H4 (cell line): Measurements from ENCODE around the gene ZFP64. TPM values are rescaled to one million over a fixed set of nuclear protein-coding genes. Genes with fewer than 3 reads are reported as not detected.
A peak's percentile ranks its signal among the peaks of the same experiment; 100 is the strongest.
"Not testable (repeated sequence)": the region's sequence is repeated elsewhere in the genome, so short reads cannot be mapped to it uniquely, and the experiment has no call there.

Experiments used
- DNase-seq: peaks from one replicate; pipeline ENCODE4 v3.0.0-alpha.2; 2015; ENCODE audit warnings: low spot score
- total RNA-seq: library from RNA; depleted of rRNA; stranded (reverse); fragments of >200 nt; shearing (Covaris generic); gene quantifications from 2 replicates; pipeline ENCODE4 v1.2.3, GENCODE V29; 2014

ZFP64 gene
- total RNA-seq, 1 experiment from 2014 or later = 9.5 TPM

DNA sequence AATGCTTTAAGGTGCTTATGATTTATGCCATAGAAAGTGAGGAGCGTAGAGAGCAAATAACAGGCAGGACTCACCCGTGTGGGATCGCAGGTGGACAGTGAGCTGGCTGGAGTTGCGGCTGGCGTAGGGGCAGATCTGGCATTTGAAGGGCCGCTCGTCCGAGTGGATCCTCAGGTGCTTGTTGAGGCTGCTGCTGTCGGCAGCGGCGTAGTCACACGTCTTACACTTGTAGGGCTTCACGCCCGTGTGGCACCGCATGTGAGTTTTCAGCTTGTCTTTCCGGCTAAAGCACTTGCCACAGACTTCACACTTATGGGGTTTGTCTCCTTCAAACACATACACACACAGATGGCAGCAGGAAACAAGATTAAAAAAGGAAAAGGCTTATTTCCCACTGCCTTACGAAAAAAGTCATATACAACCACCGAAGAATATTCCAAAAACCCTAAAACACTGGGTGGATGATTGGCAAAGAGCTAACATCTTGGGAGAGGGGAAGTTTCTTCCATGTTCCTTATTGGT is 31.5 kb downstream of the ZFP64 start:
- no peak for DNase-seq

DNA sequence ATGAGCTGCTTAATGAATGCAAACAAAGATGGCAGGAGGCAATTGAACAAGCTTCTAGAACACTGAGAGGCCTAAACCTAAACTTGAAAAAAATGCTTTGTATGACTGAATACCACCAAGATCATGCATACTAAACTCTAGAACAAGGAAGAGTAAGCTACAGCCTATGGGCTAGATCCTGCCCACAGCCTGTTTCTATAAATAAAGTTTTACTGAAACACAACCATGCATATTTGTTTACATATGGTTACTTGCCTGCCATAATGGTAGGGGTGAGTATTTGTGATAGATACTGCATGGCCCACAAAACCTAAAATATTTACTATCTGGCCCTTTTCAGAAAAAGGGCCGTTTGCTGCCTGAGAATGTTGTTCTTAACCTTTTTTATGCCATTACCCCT is 37.0 kb downstream of the ZFP64 start:
- no peak for DNase-seq

DNA sequence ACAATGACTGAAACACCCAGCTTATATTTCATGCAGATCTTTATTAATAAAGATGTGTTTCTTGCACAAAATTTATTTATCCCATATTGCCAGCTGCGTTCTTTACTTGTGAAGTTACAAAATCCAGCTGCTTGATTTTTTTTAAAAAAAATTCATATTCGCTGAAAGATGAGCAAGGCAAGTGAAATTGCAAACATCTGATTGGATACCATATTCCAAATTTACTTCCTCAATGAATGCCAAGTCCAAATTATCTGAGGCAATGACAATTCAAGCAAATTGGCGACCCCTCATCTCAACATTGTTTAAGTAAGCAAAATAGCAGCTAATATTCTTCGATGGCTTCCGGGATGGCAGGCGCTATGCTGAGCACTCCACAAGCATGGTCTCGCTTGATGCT is 37.7 kb downstream of the ZFP64 start:
- DNase-seq = no peak

DNA sequence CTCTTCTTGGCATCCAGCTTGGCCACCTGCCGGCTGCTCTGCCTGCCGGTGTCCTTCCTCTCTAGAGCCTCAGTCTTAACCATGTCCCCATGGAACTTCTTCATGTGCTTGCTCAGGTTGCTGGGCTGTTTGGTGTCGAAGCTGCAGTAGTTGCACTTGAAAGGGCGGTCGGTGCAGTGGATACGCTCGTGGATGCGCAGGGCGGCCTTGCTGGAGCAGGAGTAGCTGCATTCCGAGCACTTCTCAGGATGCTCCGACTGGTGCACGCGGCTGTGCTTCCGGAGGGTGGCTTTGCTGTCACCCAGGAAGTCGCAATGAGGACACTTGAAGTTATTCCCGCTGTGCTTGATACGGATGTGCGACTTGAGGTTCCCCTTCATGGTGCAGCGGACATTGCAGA is 38.7 kb downstream of the ZFP64 start:
- DNase-seq = no peak

DNA sequence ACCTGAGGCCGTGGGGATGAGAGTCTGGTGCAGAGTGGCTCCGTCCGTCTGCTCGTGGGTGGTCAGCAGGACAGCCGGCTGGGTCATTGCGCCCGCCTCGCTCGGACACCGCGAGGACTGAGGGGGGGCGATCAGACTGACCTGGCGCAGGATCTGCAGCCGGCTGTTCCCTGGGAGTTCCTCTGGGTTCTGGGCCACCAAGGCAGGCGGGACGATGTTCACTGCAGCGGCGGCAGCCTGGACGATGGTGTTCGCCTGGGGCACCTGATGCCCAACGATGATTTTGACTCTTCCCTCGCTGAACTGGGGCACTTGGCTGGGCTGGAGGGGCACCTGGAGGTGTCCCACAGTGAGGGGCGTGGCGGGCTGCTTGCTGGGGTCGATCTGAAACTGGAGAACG is 39.2 kb downstream of the ZFP64 start:
- no peak for DNase-seq

DNA sequence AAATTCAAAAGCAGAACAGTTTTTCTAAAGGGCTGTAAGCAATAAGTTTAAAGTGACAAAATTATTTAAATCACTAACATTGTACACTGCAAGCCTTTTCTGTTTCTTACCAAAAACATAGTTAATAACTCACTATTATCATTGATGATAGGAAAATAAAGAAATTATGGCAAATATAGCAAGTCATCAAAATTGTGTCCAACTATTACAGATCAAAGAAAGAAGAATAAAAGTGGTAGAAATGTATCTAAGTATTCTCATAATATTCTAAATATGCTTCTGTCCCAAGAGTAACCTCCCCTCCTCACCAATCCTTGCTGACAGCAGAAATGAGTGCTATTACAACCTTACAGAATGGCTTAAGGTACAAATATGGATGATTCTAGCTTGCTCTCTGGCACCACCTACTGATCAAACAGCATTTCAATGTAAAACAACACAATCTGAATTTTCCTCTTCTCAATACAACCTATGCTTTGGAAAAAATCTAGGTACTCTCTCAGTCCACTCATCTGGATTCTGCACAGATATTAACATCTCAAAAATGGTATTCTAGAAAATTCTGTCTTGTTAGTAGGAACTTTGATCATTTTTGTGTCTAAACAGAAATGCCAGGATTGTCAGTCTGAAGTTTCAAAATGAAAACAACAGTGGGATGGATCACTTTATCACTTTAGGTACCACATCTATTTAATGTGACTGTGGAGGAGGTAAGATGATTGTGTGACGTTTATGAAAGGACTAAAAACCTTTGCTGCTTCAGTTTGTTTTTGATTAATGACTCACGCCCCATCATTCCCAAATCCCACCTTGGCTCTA is 40.9 kb downstream of the ZFP64 start:
- DNase-seq = peak; percentile 30

DNA sequence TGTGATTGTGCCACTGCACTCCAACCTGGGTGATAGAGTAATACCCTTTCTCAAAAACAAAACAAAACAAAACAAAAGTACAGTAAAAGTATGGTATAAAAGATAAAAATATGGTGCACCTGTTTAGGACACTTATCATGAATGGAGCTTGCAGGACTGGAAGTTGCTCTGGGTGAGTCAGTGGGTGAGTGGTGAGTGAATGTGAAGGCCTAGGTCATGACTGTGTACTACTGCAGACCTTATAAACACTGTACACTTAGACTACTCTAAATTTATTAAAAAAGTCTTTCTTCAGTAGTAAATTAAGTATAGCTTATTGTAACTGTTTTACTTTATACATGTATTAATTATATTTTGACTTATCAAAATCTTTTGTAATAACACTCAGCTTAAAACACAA is 46.0 kb downstream of the ZFP64 start:
- DNase-seq = no peak

DNA sequence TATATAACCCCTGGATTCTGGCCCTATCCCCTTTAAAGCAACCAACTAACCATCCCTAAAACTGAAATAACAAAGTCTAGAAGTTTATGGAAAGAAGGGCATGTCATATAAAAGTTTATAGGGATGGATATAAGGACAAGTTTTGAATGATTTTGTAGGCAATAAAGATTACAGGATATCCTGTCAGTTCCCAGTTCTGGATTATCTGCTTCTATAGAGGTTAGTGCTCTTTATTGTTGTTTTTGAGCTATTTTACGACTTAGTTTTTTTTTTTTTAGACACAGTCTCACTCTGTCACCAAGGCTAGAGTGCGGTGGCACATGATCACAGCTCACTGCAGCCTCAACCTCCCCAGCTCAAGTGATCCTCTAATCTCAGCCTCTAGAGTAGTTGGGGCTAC is 48.3 kb downstream of the ZFP64 start:
- no peak for DNase-seq

DNA sequence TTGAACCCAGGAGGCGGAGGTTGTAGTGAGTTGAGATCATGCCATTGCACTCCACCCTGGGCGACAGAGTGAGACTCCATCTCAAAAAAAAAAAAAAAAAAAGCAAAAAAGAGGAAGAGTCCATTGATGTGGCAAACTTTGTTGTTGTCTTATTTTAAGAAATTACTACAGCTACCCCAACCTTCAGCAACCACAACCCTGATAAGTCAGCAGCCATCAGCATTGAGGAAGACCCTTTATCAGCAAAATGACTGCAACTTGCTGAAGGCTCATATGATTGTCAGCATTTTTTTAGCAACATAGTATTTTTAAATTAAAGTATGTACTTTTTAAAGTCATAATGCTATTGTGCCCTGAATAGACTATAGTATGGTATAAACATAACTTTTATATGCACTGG is 48.8 kb downstream of the ZFP64 start:
- no peak for DNase-seq

DNA sequence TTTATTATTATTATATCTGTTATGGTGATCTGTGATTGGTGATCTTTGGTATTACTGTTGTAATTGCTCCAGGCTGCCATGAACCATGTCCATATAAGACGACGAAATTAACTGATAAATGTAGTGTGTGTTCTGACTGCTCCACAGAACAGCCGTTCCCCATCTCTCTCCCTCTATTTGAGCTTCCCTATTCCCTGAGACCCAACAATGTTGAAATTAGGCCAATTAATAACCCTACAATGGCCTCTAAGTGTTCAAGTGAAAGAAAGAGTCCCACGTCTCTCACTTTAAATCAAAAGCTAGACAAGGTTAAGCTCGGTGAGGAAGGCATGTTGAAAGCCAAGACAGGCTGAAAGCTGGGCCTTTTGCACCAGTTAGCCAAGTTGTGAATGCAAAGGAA is 51.6 kb downstream of the ZFP64 start:
- no peak for DNase-seq

DNA sequence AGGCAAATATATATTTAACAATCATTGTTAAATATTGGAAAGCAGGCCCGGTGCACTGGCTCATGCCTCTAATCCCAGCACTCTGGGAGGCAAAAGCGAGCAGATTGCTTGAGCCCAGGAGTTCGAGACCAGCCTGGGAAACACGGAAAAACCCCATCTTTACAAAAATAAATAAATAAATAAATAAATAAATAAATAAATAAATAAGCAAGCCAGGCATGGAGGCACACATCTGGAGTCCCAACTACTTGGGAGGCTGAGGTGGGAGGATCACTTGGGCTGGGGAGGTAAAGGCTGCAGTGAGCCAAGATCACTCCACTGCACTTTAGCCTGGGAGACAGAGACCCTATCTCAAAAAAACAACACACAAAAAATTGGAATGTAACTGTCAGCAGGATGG is 53.7 kb downstream of the ZFP64 start:
- no peak for DNase-seq

DNA sequence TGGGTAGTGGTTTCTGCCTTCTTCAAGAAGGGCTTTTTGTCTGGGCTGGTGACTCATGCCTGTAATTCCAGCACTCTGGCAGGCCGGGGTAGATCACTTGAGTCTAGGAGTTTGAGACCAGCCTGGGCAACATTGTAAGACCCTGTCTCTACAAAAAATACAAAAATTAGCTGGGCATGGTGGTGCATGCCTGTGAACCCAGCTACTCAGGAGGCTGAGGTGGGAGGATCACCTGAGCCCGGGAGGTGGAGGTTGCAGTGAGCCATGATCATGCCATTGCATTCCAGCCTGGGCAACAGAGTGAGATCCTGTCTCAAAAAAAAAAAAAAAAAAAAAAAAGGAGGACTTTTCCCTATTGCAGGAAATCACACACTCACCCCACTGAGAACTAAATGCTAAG is 57.9 kb downstream of the ZFP64 start:
- DNase-seq = not testable (repeated sequence)

DNA sequence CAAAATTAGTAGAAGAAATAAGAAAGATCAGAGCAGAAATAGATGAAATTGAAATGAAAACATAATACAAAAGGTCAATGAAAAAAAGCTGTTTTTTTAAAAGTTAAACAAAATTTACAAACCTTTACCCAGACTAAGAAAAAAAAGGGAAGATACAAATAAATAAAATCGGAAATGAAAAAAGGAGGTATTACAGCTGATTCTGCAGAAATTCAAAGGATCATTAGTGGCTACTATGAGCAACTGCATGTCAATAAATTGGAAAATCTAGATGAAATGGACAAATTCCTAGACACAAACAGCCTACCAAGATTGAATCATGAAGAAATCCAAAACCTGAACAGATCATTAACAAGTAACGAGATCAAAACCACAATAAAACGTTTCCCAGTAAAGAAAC is 59.2 kb downstream of the ZFP64 start:
- DNase-seq = no peak

DNA sequence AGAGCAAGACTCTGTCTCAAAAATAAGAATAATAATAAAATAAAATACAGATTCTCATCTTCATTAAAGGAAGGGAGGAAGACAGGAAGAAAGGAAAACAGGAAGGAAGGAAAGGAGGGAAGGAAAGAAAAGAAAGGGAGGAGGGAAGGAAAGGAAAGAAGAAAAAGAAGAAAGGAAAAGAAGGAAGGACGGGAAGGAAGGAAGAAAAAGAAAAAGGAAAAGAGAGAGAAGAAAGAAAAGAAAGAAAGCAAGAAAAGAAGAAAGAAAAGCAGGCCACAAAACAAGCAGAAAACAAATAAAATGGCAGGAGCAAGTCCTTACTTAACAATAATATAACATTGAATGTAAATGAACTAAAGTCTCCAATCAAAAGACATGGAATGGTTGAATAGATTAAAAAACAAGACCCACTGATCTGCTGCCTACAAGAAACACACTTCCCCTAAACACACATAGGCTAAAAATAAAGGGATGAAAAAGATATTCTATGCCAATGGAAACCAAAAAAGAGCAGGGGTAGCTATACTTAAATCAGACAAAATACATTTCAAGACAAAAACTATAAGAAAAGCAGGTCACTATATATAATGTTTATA is 60.4 kb downstream of the ZFP64 start:
- DNase-seq = no peak

DNA sequence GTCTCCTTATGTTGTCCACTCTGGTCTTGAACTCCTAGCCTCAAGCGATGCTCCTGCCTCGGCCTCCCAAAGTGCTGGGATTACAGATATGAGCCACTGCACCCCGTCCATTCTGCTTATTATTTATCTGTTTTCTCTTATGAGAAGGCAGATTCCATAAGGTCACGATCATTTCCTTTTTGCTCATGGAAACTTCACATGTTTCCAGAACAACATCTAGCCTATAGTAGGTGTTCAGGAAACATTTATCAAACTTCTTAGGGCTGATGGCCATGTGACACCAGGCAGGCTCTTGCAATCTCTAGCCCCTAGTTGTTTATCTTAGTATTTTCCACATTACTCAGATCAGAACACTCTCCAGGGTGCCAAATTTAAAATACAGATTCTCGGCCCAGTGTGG is 61.2 kb downstream of the ZFP64 start:
- DNase-seq = no peak

DNA sequence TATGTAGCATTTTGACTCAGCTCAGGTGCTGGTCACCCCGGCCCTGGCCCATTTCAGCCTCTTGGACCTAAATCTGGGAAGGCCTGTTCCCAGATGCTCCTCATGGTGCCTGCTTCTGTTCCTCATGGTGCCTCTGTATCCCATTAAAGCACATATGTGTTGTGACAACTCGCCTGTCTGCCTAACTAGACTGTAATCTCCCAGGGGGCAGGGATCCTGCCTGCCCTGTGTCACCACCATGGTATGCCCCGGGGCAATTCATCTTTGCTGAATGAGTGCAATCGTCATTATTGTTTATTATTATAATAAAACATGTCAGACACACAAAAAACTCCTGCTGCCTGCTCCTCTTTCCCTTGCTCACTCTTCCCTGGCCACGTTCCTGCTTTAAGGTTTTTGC is 62.0 kb downstream of the ZFP64 start:
- no peak for DNase-seq

DNA sequence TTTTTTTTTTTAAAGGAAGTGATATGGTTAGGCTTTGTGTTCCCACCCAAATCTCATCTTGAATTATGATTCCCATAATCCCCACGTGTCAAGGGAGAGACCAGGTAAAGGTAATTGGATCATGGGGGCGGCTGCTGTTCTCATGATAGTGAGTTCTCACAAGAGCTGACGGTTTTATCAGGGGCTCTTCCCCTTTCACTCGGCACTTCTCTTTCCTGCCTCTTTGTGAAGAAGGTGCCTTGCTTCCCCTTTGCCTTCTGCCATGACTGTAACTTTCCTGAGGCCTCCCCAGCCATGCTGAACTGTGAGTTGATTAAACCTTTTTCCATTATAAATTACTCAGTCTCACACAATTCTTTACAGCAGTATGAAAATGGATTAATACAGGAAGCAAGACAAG is 64.3 kb downstream of the ZFP64 start:
- no peak for DNase-seq

DNA sequence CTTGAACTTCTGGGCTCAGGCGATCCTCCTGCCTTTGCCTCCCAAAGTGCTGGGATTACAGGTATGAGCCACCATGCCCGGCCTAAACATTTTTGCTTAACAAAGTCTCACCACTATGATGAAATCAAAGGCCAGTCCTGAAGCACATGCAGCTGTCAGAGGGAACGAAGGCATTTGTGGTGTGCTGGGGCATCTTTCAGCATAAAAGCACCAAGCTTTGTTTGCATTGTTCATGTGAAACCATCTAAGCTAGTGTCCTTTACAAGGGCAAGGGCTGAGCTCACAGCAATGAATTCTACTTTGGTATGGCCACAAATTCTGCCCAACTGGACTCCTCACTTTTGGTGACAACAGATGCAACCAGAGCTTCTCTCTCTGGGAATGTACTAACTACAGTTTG is 66.8 kb downstream of the ZFP64 start:
- DNase-seq = no peak

DNA sequence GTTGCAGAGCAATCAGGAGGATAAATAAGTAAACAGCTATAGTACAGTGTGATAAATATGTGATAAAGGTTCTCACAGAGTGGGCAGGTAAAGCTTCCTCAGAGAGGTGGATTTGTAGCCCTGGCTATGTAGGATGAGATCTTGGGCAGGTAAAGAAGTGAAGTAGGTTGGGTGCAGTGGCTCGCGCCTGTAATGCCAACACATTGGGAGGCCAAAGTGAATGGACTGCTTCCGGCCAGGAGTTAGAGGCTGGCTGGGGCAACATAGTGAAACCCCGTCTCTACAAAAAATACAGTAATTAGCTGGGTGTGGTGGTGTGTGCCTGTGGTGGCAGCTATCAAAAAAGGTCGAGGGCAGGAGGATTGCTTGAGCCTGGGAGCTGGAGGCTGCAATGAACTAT is 72.9 kb downstream of the ZFP64 start:
- DNase-seq = no peak

DNA sequence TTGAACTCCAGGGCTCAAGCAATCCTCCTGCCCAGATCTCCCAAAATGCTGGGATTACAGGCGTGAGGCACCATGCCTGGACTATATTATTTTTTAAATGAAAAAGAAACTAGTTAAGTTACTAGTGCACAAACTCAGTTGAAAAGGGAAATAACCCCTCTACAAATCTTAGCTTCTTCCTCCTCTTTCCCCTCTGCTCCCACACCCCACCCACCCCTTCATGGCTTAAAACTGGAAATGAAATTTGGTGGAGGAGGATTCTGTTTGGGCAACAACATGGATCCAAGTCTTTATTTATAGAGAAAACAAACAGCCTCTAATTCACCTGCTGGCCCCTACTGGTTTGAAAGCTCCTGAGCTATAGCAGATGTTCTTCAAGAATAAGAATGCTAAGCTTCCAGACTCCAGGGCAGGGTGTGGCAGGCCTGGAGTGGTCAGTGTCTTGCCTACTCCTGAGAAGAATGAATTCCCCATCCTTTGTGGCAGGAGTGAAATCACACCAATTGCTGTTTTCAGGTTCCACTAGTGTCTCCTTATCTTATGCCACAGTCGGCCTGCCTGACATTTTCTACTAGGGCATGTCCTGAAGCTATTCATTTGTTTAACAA is 73.5 kb downstream of the ZFP64 start:
- DNase-seq = no peak

DNA sequence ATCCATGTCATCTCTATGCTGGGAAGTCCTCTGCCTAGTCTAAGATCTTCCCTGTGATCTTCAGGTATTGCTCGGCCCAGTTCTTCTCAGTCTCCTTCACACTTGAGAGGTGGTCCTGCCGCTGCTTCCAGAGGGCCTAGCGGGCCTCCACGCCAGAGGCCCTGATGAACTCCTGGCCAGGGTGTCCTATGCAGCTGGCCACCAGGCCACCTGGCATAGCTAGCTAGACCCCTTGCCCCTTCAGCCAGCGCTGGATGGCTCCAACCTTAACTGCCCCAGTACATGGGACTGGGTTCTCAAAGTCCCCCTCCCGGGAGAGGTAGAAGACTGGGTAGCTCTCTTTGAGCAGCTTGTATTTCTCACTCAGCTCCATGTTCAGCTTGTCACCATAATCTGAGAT is 81.1 kb downstream of the ZFP64 start:
- no peak for DNase-seq

DNA sequence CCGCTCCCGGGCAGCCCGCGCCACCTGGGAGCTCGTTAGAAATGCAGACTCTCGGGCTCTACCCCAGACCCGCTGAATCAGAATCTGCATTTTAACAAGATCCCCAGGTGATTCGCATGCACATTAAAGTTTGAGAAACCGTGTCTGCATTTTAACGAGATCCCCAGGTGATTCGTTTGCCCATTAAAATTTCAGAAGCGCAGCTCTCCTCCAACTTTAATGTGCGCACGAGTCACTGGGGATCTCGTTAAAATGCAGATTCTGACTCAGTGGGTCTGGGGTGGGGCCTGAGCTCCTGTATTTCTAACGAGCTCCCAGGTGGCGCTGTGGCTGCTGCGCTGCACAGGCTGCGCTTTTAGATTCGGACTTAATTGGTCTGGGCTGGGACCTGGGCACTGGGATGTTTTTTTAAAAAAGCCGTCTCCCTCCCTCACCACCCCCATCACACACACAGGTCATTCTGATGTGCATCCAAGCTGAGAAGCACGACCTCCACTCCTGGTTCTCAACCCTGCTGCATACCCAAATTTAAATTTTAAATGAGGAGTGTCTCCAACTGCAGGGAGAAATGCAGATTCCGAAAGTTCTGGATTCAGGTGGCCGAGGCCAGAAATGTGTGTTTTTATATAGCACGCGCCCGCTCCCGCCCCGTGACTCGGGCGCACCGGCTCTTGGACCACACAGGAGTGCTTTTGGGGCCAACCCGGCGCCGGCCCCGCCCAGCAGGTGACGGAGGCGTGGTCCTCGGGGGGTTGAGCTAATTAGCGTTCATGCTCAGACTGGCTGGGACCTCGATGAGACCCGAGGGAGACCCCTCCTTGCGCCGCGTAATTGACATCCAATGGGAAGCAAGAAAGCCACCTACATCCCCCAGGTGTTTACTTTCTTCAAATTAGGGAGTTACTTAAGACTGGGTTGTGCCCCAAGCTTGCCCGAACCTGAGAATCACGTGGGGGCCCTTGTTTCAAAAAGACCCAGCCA is 85.8 kb downstream of the ZFP64 start:
- DNase-seq = no peak
